K562 (cell line): ENCODE data around the gene SPDL1. TPM values are rescaled to one million over a fixed set of nuclear protein-coding genes. Genes with fewer than 3 reads are reported as not detected.

Experiments
- CCNT2 ChIP-seq: IDR thresholded peaks from 2 replicates; pipeline ENCODE4 v1.6.1; 2011; ENCODE audit warnings: borderline replicate concordance, low read depth, mild to moderate bottlenecking, moderate library complexity, mixed read lengths, low read length; ENCODE audit not compliant: insufficient read length; ENCODE audit errors: extremely low read depth
- FOXM1 ChIP-seq, 2 experiments: fragments of 450-650 bp in 1 of 2; sonication (generic) in 1 of 2; formaldehyde crosslinking in 1 of 2; IDR thresholded peaks; 2 replicates each; pipeline versions ENCODE4 v1.6.1 to v1.9.0; 2017 to 2022; ENCODE audit warnings: low read depth in 2 of 2, mild to moderate bottlenecking in 2 of 2, missing genetic modification reagents in 1 of 2, moderate library complexity in 1 of 2
- GABPA ChIP-seq: fragments of 200-800 bp; sonication (Bioruptor generic); conservative IDR thresholded peaks from 2 replicates; pipeline ENCODE4 v1.6.1; 2016; ENCODE audit warnings: low read depth, missing genetic modification characterization, missing compliant biosample characterization
- HDAC6 ChIP-seq: IDR thresholded peaks from 2 replicates; pipeline ENCODE4 v1.6.1; 2012; ENCODE audit warnings: low read depth, mild to moderate bottlenecking, control low read depth, inconsistent platforms, low read length, moderate library complexity
- MGA ChIP-seq: fragments of 450-650 bp; IDR thresholded peaks from 2 replicates; pipeline ENCODE4 v1.6.1; 2016; ENCODE audit warnings: mild to moderate bottlenecking, moderate library complexity
- RBBP5 ChIP-seq: fragments of 200-600 bp; sonication (generic); IDR thresholded peaks from 2 replicates; pipeline ENCODE4 v1.6.1; 2012; ENCODE audit warnings: borderline replicate concordance, mild to moderate bottlenecking, low read length, control low read depth, inconsistent platforms; ENCODE audit not compliant: insufficient read depth, poor library complexity, severe bottlenecking
- RBFOX2 ChIP-seq: fragments of 200-400 bp; formaldehyde crosslinking; IDR thresholded peaks from 2 replicates; pipeline ENCODE4 v1.6.1; 2017; ENCODE audit warnings: low read depth, mild to moderate bottlenecking, low read length, moderate library complexity
- RBM15 ChIP-seq: fragments of 200-400 bp; formaldehyde crosslinking; IDR thresholded peaks from 2 replicates; pipeline ENCODE4 v1.6.1; 2018; ENCODE audit warnings: mild to moderate bottlenecking, low read length, moderate library complexity; ENCODE audit not compliant: insufficient read depth
- SAFB ChIP-seq: fragments of 200-400 bp; formaldehyde crosslinking; IDR thresholded peaks from 2 replicates; pipeline ENCODE4 v1.6.1; 2017; ENCODE audit warnings: low read depth, low read length, borderline replicate concordance
- ZBTB9 ChIP-seq: fragments of 450-650 bp; formaldehyde crosslinking; IDR thresholded peaks from 2 replicates; pipeline ENCODE4 v1.4.0; 2020; ENCODE audit warnings: mild to moderate bottlenecking, moderate library complexity
- polyA plus RNA-seq, 8 experiments: library from polyadenylated mRNA; depleted of rRNA in 4 of 8; stranded (reverse) in 5 of 8; unstranded in 3 of 8; fragments of >200 nt; fragmentation: Nextera tagmentation in 2 of 8; fragmentation: Illumina TruSeq in 1 of 8; extraction: Ambion mirVana in 2 of 8; extraction: Trizol in 1 of 8; gene quantifications; 2 replicates each; pipeline versions ENCODE4 v1.2.1 to v1.2.3, GENCODE V29; 2011 to 2014; ENCODE audit warnings: inconsistent platforms in 1 of 8, missing spikeins in 1 of 8
- total RNA-seq, 7 experiments: library from RNA; depleted of rRNA in 6 of 7; stranded (reverse); fragments of >200 nt in 6 of 7; fragmentation: Illumina TruSeq in 2 of 7; extraction: Trizol in 2 of 7; gene quantifications; 2 replicates each; pipeline versions ENCODE4 v1.2.1 to v1.2.3, GENCODE V29; 2011 to 2021; ENCODE audit warnings: low replicate concordance in 1 of 7

SPDL1 gene
- total and polyA plus RNA-seq, 9 of the 15 experiments (the other 6 are each of a cell fraction or from before 2014, with no cell fraction given), result 32.4 to 59.6 (median 49.0) TPM

GRCh38 chr5:169637549-169638121, 54.1 kb downstream of the SPDL1 start (continued):
- TF ChIP-seq FOXM1 (IDR thresholded peaks at IDR 0.05; ENCODE audit: low read depth) (no peak), FOXM1 (CRISPR knock-in tag; IDR thresholded peaks at IDR 0.05; ENCODE audit: low read depth) (no peak), GABPA (tag) (0 out of 2 replicates have a peak, but pooled peaks have one; percentile 25), RBBP5 (peak; percentile 9), MGA (peak; percentile 53; the same call in 1 of the 2 replicates), CCNT2 (no peak), ZBTB9 (CRISPR knock-in tag) (0 out of 2 replicates have a peak, but pooled peaks have one; percentile 8), RBFOX2 (no peak; the same call in none of the 2 replicates), RBM15 (no peak), SAFB (no peak), HDAC6 (no peak)
